ENCODE results near the gene DDX3X.
"Not testable (repeated sequence)": the region's sequence is repeated elsewhere in the genome, so short reads cannot be mapped to it uniquely, and the experiment has no call there.

The DDX3X gene

GRCh38 chrX:41377624-41378023 lies 43.7 kb downstream of the DDX3X start:
- no peak for DNase-seq

DNA sequence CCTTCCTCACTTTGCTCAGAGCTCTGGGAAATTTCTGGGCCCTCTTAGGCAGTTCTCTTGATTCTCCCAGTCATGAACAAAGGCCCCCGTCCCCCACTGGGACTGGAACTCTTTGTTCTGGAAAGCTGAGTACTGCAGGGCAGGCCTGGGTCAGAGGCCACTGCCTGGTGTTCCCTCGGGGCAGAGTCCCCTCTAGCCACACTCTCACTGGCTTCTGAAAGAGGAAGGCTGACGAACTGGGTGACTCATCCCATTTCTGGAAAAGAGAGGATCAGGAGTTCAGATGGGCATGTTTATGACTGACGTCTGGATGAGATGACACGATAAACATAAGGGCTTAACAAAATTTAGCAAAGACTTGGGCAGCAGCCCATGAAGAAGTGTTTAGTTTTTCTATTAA lies 47.7 kb downstream of the DDX3X start:
- no peak for DNase-seq

- DNase-seq = no peak
Measured at GRCh38 chrX:41382714-41383645, 49.0 kb downstream of the DDX3X start.

- DNase-seq = no peak
Measured at GRCh38 chrX:41384051-41384705, 50.2 kb downstream of the DDX3X start.

- no peak for DNase-seq
Measured at GRCh38 chrX:41386222-41386990, 52.4 kb downstream of the DDX3X start.

DNA sequence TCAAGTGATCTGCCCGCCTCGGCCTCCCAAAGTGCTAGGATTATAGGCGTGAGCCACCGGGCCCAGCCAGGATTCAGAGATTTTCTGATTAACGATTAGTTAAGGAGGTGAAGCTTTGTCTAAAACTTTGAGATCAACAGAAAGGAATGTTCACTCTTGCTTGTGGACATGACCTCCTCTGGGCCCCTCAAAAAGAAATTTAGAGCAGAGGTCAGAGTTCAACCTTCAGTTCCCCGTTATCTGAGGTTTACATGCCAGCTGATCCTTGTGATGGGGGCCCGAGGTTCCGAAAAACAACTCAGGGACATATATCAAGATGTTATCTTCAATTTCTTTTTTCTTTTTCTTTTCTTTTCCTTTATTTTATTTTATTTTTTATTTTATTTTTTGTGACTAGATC lies 54.6 kb downstream of the DDX3X start:
- DNase-seq = no peak

GRCh38 chrX:41389311-41389888 lies 55.4 kb downstream of the DDX3X start:
- no peak for DNase-seq

- not testable (repeated sequence) for DNase-seq
Measured at GRCh38 chrX:41390576-41390975, 56.6 kb downstream of the DDX3X start.

DNA sequence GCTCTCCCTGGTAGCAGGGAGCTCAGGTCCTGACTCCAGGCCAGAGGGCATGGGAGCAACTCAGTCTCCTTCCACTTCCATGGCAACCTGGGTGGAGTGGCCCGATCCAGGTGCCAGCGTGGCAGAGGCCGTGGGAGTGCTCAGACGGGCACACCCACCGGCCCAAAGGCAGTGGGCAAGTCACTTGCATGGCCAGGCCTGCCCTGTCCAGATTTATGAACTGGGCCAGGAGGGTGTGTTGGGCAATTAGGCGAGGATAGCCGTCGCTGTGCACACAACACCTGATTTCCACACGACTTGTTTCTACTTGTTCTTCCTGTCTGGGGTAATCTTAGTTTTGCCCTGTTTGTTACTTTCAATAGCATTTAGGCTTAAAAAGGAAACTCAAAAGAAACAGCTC lies 57.6 kb downstream of the DDX3X start:
- no peak for DNase-seq

GRCh38 chrX:41394293-41394692 lies 60.3 kb downstream of the DDX3X start:
- no peak for DNase-seq

DNA sequence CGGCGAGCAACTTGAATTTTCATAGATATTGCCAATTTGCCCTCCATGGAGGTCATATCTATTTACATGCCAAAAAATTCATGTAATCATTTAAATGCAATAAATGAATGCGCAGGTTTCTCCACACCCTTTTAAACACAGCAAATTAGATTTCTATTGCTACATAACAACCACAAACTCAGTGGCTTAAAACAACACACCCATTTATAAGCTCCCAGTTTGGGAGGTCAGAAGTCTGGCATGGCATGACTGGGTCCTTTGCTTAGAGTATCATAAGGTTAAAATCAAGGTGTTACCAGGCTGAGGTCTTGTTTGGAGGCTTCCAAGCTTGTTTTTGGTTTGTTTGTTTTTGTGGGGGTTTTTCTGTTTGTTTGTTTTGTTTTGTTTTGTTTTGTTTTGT lies 63.3 kb downstream of the DDX3X start:
- no peak for DNase-seq

- DNase-seq = no peak
Measured at GRCh38 chrX:41397768-41398167, 63.8 kb downstream of the DDX3X start.

DNA sequence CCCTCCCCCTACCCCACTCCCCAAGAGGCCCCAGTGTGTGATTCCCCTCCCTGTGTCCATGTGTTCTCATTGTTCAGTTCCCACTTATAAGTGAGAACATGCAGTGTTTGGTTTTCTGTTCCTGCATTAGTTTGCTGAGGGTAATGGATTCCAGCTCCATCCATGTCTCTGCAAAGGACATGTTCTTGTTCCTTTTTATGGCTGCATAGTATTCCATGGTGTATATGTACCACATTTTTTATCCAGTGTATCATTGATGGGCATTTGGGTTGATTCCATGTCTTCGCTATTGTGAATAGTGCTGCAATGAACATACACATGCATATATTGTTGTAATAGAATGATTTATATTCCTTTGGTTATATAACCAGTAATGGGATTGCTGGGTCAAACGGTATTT lies 68.6 kb downstream of the DDX3X start:
- not testable (repeated sequence) for DNase-seq

DNA sequence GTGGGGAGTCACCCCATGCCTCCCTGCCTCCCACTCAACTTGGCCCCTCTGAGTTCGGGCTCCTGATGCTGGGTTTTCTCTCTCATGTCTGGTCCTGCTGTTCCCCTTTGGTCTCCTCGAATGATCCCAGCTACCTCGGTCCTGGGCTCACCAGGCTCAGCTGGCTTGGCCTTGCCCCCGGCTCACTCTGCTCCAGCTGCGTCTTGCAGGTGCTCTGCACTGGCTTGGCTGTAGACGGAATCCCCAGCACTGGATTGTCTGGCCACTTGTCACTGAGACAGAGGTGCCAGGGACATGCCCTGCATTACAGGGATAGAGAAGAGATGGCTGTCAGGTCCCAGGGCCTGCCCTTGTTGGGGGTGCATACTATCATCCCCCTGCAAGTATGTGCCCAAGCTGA lies 71.6 kb downstream of the DDX3X start:
- no peak for DNase-seq

- DNase-seq = no peak
Measured at GRCh38 chrX:41406201-41406600, 72.2 kb downstream of the DDX3X start.

- DNase-seq = no peak
Measured at GRCh38 chrX:41407816-41408215, 73.9 kb downstream of the DDX3X start.

DNA sequence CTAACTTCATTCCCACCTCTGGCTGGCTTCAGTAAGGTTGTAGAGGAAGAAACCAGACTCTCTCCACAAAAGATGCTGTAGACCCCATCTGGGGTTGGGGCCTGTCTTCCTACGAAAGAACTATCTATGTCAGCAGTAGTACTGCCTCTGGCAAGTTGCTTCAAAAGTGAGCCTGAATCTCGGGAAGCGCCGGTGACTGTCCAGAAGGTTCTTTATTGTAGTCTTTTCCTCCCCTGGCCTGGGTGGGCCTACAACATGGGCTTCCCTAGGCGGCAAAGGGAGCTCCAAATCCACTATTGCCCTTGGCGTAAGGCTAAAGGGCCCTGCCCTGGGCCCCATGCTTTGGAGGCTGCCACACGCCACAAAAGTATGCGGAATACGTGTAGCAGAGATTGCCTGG lies 74.6 kb downstream of the DDX3X start:
- no peak for DNase-seq

- no peak for DNase-seq
Measured at GRCh38 chrX:41409006-41409405, 75.0 kb downstream of the DDX3X start.

GRCh38 chrX:41411222-41411621 lies 77.3 kb downstream of the DDX3X start:
- not testable (repeated sequence) for DNase-seq

- no peak for DNase-seq
Measured at GRCh38 chrX:41412261-41413081, 78.5 kb downstream of the DDX3X start.
